HG02571 (cell line): Measurements from ENCODE around the gene SLC22A12.

ENCODE experiments used
- ATAC-seq: cut with Tn5 transposase; IDR thresholded peaks from one replicate; pipeline ENCODE4 v1.9.1; 2021; ENCODE audit warnings: mild to moderate bottlenecking, moderate library complexity; ENCODE audit not compliant: unreplicated experiment

Gene SLC22A12

DNA sequence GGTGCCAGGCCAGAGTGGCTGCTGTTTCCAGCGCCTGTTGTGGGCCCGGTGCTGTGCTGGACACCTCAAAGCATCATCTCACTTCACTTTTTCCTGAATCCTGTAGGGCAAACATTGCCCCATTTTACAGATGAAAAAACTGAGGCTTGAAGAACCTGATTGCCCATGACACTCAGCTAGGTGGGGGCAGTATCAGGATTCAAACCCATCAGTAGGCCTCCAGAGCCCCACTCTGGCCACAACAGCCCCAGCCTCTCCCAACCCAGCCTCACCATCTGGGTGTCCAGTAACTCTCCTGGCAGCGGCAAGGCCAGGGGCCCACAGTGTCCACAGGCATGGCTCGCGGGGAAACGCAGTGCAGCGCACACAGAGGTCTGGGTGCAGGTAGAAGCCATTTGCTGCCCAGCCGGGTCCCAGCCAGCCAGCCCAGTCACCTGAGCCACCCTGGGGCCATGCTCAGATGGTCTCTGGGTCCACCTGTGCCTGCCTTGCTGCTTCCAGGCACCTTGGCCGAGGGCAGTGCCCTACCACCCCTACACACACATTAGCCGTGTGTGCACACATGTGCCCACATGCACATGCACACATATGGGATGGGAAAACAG is 11.5 kb downstream of the SLC22A12 start:
- no peak for ATAC-seq

DNA sequence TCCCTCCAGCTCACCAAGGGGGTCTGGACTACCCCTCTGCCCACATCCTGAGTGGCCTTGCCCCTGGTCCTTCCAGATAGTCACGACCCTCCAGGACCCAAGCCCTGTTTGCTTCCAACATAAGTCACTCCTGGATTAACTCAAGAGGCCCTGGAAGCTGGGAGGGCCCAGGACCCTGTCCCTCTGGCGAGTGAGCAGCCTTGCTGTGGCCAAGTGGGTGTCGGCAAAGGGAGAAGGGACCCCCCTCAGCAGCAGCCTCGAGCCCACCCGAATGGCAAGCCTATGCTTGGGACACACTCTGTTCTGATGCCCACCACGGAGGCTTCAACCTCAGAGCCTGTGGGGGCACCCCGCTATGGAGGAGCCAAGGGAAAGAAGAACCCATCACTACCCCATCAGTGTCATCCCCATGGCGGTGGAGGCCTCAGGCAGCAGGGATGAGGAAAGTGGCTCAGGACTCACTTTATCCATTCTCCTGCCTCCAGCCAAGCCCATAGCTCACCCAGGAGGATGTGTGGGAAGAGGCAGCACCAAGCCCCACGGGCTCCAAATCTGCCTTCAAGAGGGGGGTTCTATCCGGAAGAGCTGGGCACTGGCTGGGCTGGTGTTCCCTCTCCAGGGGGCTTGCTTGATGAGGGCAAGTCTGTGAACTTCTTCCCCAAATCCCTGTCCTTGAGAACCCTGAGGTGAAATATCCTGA is 12.5 kb downstream of the SLC22A12 start:
- no peak for ATAC-seq

DNA sequence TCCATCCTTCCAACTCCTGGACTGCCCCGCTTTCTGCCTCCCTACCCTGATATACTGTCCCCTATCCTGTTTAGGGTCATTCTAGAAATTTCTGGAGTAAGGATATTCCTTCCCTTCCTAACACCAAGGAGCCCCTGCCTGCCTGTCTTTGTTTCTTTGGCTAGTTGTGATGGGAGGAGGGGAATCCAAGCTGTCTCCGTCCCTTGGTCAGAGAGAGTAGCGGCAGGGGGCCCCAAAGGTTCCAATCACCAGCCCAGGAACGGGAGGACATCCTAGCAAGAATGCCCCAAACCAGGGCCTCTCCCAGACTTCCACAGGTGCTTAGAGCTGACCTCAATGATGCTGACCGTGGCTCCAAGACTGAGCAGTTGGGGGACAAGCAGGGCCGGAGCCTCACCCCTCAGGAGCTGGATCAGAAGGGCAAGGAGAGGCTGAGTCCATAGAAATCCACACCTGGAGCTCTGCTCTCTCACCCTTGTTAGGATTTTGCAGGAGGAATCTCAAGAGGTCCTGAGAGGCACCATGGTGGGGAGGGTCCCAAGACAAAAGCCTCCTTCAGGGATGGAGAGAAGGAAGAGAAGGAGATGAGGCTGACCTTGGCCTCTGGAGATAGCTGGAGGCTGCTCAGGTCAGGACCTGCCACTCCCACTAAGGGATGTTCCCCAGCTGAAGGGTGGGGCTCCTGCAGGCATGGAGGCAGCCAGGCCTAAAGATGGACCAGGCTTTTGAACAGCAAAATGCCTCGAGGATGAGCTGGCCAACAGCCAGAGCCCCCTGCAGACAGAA is 13.6 kb downstream of the SLC22A12 start:
- no peak for ATAC-seq

GRCh38 chr11:64605244-64605560 is 14.2 kb downstream of the SLC22A12 start:
- no peak for ATAC-seq

- no peak for ATAC-seq
Observed at GRCh38 chr11:64605656-64606585, 14.9 kb downstream of the SLC22A12 start.

DNA sequence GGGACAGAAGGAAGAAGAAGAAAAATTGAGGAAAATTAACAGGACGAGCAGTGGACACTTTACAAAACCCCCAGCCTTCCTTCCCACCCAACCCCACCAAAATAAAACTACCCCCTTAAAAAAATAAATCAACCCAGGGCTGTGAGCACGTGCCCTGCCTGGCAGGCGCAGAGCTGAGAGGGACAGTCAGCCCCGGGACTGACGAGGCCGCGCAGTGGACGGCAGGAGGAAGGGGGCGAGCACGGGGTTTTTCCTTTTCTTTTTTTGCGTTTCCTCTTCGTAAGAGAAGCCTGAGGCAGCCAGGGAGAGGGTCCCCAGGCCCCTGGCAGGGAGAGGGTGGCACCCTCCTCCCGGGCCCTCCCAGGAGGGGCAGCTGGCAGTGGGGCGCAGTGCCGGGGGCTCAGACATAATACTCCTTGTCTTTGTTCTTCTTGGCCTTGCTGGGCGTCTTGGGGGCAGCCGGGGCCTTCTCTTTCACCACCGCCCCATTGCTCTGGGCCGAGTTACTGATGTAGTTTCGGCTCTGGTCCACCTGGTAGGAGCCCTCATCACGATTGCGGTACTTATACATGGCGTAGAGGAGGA is 15.9 kb downstream of the SLC22A12 start:
- no peak for ATAC-seq

- no peak for ATAC-seq
Observed at GRCh38 chr11:64607381-64607985, 16.5 kb downstream of the SLC22A12 start.

GRCh38 chr11:64608046-64608445 is 17.0 kb downstream of the SLC22A12 start:
- no peak for ATAC-seq

GRCh38 chr11:64608636-64609035 is 17.6 kb downstream of the SLC22A12 start:
- no peak for ATAC-seq

DNA sequence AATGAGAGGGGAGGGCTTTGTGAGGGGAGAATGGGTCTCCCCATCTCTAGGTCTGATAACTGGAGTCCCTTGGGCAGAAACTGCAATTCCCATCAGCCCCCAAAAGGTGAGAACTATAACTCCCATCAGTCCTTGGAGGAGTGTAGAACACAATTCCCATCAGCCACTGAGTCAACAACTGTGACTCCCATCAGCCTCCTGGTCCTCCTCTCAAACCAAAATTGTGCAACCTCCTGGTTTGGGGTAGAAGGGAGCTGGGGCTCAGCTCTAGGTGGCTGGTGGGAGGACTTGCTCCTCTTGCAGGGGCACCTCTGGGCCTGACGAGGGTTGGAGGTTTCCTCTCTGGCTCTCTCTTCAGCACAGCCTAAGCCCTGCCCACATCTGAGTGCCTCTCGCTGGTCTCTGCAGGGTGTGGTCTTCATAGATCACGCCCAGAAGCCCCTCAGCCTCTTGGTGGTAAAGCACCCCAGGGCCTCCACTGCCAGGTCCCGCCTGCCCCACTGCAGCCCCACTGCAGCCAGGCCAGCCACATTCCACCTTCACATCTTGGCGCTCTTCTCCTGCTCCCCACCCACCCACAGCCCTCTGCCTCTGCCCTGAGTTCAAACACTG is 18.5 kb downstream of the SLC22A12 start:
- no peak for ATAC-seq

DNA sequence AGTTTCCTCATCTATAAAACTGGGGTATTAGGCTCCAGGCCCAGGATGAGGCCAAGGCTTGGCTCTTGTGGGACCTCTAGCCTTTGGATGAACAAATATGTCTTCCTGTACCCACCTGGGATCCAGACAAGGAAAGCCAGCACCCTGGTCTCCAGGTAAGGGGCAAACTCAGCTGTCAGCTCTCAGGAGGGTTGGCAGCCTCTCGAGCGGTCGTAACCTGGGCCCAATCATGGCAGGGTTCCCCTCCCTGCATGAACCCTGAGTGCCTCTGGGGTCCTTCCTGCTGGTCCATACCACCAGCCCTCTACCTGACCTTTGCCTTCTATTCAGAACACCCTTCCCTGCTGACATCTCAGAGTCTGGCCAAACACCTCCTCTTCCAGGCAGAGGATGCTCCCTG is 19.6 kb downstream of the SLC22A12 start:
- ATAC-seq, result no peak

DNA sequence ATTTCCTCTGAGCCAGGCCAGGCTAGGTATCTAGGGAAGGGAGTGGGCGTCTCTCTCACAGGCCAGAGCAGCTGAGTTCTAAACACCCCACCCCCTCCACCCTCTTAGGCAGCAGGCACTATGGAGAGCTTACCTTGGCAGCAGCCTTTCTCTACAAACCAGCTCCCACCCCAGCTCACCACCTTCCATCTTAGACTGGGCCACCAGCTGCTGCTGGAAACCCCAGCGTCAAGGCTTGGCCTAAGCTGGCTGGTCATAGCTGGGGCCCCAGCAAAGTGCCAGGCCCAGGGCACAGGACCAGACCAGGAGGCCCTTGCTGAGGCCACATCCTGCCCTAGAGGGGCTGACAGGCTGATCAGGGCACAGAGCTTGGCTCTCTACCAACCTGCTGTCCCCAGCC is 20.2 kb downstream of the SLC22A12 start:
- ATAC-seq, result no peak

DNA sequence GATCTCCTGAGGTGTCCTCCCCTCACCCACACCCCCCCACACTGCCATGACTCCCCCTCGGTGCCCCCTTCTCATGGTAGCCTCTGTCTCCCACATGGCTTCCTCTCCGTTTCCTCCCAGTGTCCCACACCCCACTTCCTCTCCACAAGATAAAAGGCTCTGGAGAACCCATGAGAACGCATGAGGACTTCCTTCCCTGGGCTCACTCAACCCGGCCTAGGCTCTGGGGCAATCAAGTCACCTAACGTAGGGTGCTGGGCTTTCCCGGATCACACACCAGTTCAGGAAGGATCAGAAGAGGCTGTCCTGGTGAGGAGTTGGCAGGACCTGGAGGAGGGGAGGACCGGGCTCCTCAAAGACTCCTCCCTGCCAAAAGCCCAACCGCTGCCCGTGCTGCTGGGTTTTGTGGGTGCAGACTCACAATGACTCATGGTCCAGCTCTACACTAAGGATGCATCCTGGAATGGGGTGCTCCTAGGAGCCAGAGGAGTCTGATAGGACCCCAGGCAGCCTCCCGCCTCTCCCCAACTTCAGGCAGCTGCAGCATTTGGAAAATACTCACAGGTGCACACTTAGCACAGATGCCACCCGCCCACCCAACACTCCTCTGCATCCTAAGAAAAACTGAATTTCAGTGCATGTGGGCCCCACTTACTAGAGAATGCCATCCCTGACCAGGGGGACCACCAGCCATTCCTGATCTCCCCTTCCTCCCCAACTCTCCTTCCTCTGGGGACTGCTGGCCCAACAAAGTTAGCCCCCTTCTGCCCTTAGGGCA is 21.0 kb downstream of the SLC22A12 start:
- ATAC-seq, result no peak

DNA sequence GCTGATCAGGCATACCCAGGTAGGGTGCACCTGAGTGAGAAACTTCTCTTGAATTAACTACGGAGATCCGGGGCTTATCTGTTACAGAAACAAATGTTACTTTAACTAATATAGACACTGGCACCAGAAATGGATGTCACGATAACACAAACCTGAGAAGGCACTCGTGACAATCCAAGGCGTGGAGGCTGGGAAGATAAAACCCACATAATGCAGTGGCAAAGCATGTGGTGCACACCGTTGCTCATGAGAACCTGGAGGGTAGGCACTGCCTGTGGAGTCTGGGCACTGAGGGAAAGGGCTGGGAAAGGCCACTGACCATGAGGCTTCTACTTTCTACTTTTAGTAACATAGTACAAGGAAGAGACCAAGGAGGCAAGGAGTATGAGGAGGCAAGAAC is 22.6 kb downstream of the SLC22A12 start:
- ATAC-seq, result no peak

DNA sequence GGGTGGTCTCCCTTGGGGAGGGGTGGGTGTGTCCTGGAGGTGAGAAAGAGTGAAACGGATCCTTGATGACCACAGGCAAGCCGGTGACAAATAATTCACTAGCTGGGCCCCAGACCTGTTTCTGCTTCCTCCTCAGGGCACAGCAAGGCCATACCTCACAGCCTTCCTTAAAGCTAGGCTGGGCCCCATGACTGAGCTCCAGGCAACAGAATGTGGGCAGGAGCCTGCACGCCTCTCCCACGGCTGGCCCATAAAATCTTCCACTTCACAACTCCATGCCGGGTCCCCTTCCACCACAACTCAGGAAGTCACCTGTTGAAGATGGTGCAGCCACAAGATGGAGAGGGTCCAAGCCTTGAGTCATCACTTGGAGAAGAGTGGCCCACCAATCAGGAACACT is 23.9 kb downstream of the SLC22A12 start:
- no peak for ATAC-seq

- ATAC-seq, result no peak
Observed at GRCh38 chr11:64616817-64617216, 25.8 kb downstream of the SLC22A12 start.

- ATAC-seq, result no peak
Observed at GRCh38 chr11:64619196-64619595, 28.2 kb downstream of the SLC22A12 start.

GRCh38 chr11:64619811-64620380 is 28.9 kb downstream of the SLC22A12 start:
- ATAC-seq, result no peak
